GM12875 (cell line): ENCODE measurements around the gene VPS35L.

ENCODE experiments used
- H3K4me3 ChIP-seq: one replicate; pipeline ENCODE4 v1.5.1; 2011; ENCODE audit warnings: low read depth, low read length, control low read depth
- TF ChIP-seq, protein P1 (sequence below): IDR thresholded peaks from 2 replicates; pipeline ENCODE4 v1.5.1; 2011; ENCODE audit warnings: low read depth, mild to moderate bottlenecking, control low read depth, inconsistent platforms, low read length, moderate library complexity, borderline replicate concordance; ENCODE audit not compliant: insufficient read depth

Gene VPS35L

DNA sequence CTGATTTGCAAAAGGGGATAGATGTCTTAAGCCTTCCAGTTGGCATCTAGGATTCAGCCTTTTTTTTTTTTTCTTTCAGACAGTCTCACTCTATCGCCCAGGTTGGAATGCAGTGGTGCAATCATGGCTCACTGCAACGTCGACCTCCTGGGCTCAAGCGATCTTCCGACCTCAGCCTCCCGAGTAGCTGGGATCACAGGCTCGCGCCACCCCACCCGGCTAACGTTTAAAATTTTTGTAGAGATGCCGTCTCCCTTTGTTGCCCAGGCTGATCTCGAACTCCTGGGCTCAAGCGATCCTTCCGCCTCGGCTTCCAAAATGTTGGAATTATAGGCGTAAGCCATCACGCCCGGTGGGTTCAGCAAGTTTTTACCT, 32.3 kb upstream of the VPS35L start:
- TF ChIP-seq, protein P1, sequence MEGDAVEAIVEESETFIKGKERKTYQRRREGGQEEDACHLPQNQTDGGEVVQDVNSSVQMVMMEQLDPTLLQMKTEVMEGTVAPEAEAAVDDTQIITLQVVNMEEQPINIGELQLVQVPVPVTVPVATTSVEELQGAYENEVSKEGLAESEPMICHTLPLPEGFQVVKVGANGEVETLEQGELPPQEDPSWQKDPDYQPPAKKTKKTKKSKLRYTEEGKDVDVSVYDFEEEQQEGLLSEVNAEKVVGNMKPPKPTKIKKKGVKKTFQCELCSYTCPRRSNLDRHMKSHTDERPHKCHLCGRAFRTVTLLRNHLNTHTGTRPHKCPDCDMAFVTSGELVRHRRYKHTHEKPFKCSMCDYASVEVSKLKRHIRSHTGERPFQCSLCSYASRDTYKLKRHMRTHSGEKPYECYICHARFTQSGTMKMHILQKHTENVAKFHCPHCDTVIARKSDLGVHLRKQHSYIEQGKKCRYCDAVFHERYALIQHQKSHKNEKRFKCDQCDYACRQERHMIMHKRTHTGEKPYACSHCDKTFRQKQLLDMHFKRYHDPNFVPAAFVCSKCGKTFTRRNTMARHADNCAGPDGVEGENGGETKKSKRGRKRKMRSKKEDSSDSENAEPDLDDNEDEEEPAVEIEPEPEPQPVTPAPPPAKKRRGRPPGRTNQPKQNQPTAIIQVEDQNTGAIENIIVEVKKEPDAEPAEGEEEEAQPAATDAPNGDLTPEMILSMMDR: no peak
- H3K4me3 ChIP-seq: no peak overlapping the region

DNA sequence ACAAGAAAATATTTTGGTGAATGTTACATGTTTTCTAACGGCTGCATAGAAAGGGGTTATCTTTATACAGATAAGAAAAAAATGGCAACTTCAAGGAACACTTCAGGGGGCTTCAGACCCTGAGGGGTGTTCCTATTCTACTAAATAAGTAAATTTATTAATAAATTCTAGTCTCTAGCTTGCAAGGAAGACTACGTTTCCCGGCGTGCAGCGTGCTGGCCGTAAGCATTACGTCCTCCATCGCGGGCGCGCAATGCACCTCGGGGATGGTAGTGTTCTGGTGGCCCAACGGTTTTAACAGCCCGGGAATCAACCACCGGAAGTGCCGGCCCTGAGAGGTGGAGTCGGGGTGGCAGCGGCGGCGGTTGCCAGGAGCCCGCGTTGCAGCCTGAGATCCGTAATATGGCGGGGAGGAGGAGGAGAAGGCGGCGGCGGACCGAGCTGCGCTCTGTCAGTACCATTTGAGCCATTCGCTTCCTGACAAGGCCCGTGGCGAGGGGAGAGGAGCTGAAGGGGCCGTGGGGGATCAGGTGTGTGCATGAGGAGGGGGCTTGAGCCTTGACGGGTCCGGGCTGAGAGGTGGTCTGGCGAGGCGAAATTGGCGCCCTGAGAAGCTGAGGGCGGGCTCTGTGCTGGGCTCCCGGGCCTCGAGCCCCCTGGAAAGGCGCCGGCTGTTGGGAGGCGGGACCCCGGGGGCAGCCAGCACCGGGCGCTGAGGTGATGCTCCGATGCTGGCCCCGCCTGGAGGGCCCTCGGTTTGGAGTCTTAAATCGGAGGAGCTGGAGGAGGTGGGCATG, 31.7 kb upstream of the VPS35L start, which contains the start of gene CCP110:
CCP110 (plus strand) TSS at position 384 of the 797 bp plus-strand sequence. CDS start 3,940 bp downstream, outside the sequence.
- TF ChIP-seq, protein P1: no peak
- peak within 1 kb of the TSS; percentile 90 for H3K4me3 ChIP-seq

DNA sequence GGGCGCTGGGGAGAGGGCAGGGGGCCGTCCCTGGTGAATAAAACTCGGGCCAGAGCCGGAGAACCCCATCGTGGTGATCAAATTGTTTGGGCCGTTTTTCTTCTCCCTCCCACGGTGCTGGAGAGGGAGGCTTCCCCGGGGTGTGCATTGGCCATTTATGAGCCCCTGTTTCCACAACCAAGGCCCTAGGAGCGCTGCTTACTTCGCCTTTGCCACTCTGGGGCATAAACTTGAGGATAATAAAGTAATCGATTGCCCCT, 31.2 kb upstream of the VPS35L start:
- TF ChIP-seq, protein P1: no peak
- peak overlapping the region; percentile 90 for H3K4me3 ChIP-seq

DNA sequence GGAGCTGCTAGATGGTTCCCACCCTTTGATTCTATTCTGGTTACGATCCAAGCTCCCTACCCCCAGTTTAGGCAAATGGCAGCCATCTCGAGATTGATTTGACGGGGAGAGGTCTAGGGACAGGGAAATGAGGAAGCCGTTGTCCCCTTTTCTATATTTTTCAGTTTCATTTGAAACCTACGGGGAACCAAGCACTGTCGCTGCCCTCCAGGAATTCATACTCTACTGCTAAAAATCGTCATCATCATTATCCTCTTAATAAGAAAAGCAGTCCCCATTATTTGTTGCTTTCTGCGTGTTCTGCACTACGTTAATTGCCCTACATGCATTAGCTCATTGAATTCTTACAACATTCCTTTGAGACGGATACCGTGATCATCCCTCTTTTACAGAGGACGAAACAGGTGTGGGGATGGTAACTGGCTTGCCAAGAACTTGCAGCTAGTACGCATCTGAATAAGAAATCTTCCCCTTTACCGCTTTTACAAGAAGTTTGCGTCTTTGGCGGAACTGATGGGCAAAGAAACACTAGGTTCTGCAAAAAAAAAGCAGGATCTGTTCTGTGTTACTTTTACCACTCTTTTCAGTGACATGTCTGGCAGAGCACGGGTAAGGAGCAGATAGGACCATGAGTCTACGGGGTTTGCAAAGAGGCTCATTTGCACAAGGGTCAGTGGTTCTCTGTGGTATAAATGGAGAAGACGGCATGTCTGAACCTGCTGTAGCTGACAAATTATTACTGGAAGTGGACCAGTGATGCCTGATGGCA, 30.7 kb upstream of the VPS35L start:
- peak overlapping the region; percentile 90 for H3K4me3 ChIP-seq
- TF ChIP-seq, protein P1: no peak

- peak overlapping the region; percentile 90 for H3K4me3 ChIP-seq
- TF ChIP-seq, protein P1: no peak
Observed at GRCh38 chr16:19525385-19525723, 30.1 kb upstream of the VPS35L start.

DNA sequence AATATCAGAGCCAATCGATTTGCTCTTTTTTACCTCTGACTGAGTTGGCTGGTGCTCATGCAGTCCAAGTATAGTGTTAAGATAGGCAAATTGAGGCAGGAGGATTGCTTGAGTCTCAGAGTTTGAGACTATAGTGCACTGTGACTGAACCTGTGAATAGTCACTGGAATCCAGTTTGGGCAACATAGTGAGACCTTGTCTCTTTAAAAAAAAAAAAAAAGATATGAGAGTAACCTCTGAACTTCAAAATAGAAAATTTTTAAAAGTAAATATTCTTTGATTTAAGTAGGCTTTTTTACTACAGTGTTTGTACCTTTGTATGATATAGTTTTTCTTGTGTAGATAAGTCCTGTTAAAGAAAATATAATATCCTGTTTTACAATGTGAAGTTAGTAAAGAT, 28.3 kb upstream of the VPS35L start:
- H3K4me3 ChIP-seq: no peak overlapping the region
- TF ChIP-seq, protein P1: no peak

DNA sequence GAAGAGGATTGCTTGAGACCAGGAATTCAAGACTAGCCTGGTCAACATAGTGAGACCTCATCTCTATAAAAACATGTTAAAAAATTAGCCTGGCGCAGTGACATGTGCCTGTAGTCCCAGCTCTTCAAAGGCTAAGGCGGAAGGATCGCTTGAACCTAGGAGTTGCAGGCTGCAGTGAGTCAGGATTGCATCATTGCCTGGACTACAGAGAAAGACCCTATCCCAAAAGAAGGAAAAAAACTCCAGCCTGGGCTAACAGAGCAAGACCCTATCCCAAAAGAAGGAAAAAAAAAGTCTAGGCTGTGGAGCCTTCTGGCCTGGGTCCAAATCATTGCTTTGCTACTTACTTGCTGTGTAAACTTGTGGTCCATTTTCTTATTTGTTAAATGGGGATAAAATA, 26.8 kb upstream of the VPS35L start:
- TF ChIP-seq, protein P1: no peak
- H3K4me3 ChIP-seq: no peak overlapping the region
